Esophagus mucosa (tissue), 1 donor: ENCODE measurements around the gene LETMD1. TPM values are rescaled to one million over a fixed set of nuclear protein-coding genes. Genes with fewer than 3 reads are reported as not detected.

Experiments used
- ATAC-seq: fragments of 200-7000 bp; cut with Tn5 transposase; one replicate; pipeline ENCODE4 v1.9.1; 2020
- total RNA-seq: library from RNA; stranded (reverse); gene quantifications from one replicate; pipeline ENCODE4 v1.2.4, GENCODE V29; 2023
- donor health status: DM: yes; HTN: yes; CAD: no.

The LETMD1 gene
- total RNA-seq, 1 donor from 2014 or later = 32.8 TPM

GRCh38 chr12:51025836-51026638, 22.1 kb upstream of the LETMD1 start, which contains the start of gene SLC11A2:
TSS of gene SLC11A2 (minus strand) at chr12:51026384. CDS start at chr12:51010728, 15,656 bp downstream.
- peak; percentile 95 for ATAC-seq

- no peak for ATAC-seq
Observed at GRCh38 chr12:51027342-51027835, 20.7 kb upstream of the LETMD1 start.

GRCh38 chr12:51028126-51028812, 19.9 kb upstream of the LETMD1 start:
- ATAC-seq = peak; percentile 36

GRCh38 chr12:51028813-51029150, 19.3 kb upstream of the LETMD1 start:
- ATAC-seq = no peak

GRCh38 chr12:51033048-51033447, 15.1 kb upstream of the LETMD1 start:
- no peak for ATAC-seq

- no peak for ATAC-seq
Observed at GRCh38 chr12:51033457-51034089, 14.6 kb upstream of the LETMD1 start.

- ATAC-seq = no peak
Observed at GRCh38 chr12:51036279-51036678, 11.8 kb upstream of the LETMD1 start.

GRCh38 chr12:51048661-51049251, 629 bp downstream of the LETMD1 start:
- no peak for ATAC-seq

GRCh38 chr12:51049525-51049924, 1.4 kb downstream of the LETMD1 start:
- ATAC-seq = no peak

GRCh38 chr12:51051787-51052186, 3.7 kb downstream of the LETMD1 start:
- no peak for ATAC-seq

GRCh38 chr12:51055060-51055459, 6.9 kb downstream of the LETMD1 start:
- ATAC-seq = peak; percentile 18

- ATAC-seq = peak; percentile 94
Observed at GRCh38 chr12:51056242-51056641, 8.1 kb downstream of the LETMD1 start.

GRCh38 chr12:51059086-51059485, 11.0 kb downstream of the LETMD1 start:
- no peak for ATAC-seq

- ATAC-seq = no peak
Observed at GRCh38 chr12:51062631-51063397, 14.7 kb downstream of the LETMD1 start.

- ATAC-seq = no peak
Observed at GRCh38 chr12:51065530-51065929, 17.4 kb downstream of the LETMD1 start.

GRCh38 chr12:51067229-51067628, 19.1 kb downstream of the LETMD1 start:
- no peak for ATAC-seq

GRCh38 chr12:51067771-51068170, 19.6 kb downstream of the LETMD1 start:
- ATAC-seq = no peak

GRCh38 chr12:51070004-51070403, 21.9 kb downstream of the LETMD1 start:
- peak; percentile 69 for ATAC-seq

- ATAC-seq = no peak
Observed at GRCh38 chr12:51071663-51072062, 23.5 kb downstream of the LETMD1 start.

GRCh38 chr12:51075390-51075789, 27.3 kb downstream of the LETMD1 start:
- no peak for ATAC-seq

GRCh38 chr12:51076236-51076930, 28.3 kb downstream of the LETMD1 start:
- ATAC-seq = no peak

- ATAC-seq = no peak
Observed at GRCh38 chr12:51077930-51078329, 29.8 kb downstream of the LETMD1 start.
